Mucosa of gallbladder (tissue), 1 donor: ENCODE measurements around the gene SPATS1. TPM values are rescaled to one million over a fixed set of nuclear protein-coding genes. Genes with fewer than 3 reads are reported as not detected.
"Not testable (repeated sequence)": the region's sequence is repeated elsewhere in the genome, so short reads cannot be mapped to it uniquely, and the experiment has no call there.

Experiments used
- DNase-seq: peaks from one replicate; pipeline ENCODE4 v3.0.0-alpha.2; 2020; ENCODE audit warnings: low spot score
- total RNA-seq: library from RNA; stranded (reverse); gene quantifications from one replicate; pipeline ENCODE4 v1.2.1, GENCODE V29; 2021
- donor health status: DM: no; HTN: no; CAD: no.

Gene SPATS1
- total RNA-seq, 1 donor from 2014 or later, result not detected

DNA sequence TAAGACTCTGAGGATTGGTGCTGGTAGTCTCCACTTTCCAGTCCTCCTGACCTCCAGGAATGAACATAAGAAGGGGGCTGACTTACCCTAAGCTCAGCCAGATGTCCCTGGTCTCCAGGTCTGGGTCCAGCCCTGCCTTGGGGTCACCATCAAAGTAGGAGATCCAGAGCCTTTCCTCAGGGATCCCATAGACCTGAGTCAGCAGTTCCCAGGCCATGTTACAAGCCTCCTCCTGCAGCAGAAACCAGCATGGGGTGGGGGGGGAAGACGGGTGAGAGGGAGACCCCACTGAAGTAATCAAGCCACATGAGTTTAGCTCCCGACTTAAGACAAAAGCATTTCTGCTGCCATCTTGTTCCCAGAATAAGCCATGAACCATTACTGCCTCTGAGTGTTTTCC is 31.1 kb upstream of the SPATS1 start:
- no peak for DNase-seq

DNA sequence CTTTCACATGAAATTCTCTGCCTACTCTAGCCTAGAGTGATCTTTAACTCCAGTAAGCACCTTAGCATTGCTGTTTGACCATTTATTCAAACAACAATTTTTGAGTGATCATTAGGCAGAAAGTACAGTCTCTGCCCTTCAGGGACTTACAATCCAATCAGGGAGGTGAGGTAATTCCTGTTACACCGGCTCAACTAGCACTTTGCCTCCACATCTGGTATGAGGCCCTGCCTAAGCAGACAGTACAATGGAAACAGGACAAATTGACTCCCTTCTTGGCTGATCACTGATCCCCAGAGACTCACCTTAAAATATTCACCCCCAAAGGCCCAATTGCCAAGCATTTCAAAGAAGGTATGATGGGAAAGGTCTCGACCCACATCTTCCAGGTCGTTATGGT is 30.7 kb upstream of the SPATS1 start:
- no peak for DNase-seq

DNA sequence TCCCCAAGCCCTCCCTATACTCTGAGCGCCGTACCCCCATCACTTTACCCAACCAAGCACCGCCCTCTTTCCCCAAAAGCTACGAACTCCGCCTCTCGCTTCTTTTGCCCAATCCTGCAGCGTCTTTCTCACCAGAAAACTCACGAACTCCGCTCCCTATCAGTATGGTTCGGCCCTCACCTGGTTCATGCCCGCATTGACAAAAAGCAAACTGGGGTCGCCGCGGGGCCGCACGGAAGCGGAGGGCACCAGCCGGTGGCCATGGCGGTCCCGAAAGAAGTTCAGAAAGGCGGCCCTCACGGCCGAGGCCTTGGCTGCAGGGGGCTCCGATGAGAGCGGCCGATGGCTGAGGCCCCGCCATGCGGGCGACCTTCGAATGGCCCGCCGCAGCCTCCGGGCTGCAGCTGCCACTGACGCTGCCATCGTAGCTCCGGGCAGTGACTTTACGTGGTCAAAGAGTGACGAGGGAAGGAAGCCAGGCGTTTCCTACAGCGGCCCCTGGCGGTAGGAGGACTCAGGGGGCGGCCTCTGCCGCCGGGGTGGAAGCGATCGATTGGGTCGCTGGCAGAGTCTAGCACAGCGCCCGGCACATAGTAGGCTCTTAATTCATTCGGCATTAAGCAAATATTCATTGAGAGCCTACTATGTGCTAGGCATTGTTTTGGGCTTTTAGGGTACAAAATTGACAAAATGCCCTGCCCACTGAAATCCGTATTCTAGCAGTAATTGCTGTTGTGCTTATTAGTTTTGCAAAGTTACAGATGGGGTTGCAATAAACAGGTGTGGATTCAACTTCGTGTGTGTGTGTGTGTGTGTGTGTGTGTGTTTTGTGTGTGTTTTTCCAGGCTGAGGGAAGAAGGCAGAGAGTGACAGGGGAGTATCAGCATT is 29.3 kb upstream of the SPATS1 start, which contains the start of gene AARS2:
TSS of gene AARS2 (minus strand) at position 447 of the 888 bp plus-strand sequence. CDS start at position 423, 24 bp downstream.
- peak; percentile 91 for DNase-seq

DNA sequence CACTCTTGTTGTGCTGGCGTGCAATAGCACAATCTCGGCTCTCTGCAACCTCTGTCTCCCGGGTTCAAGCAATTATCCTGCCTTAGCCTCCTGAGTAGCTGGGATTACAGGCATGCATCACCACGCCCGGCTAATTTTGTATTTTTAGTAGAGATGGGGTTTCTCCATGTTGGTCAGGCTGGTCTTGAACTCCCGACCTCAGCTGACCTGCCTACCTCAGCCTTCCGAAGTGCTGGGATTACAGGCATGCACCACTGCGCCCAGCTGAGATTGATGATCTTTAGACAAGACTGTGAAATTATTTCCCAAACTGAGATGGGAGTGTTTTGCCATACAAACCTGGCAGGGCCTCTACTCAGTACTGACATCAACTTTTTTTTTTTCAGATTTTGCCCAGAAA is 27.8 kb upstream of the SPATS1 start:
- not testable (repeated sequence) for DNase-seq

DNA sequence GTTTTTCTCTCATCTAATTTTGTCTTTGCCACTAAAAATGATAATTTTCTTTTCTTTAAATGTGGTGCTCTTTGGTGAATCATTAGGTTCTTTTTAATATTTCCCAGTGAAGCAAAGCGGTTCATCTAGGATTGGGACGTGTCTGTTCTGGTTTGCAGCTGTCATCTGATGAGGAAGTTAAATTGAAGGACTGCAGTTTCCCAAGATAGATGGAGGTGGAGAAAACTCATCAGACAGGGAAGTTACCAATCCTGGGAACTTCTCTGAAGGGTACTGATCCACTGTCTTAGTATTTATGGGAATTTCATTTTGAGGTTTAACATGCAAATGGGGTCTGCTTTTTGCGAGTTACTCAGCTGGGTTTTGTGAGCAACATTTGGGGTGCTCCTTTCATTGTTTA is 26.9 kb upstream of the SPATS1 start:
- no peak for DNase-seq

DNA sequence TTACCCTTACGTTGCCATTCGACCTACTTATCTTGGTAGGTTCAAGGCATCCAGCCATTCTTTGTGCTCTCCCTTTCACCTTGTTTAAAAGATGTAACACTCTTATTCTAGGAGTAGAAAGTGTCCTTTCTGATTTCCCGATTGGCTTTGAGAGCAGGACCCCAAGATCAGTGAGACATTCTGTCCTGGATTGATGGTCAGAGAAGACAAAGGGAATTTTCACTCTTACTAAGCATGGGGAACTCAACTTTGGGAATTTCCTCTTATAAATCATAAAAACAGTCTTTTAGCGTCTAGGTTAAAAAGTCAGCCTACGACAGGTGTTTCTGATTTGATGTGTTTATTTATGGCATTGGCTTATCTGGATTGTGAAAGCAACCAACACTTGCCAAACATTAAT is 26.5 kb upstream of the SPATS1 start:
- DNase-seq, result no peak

DNA sequence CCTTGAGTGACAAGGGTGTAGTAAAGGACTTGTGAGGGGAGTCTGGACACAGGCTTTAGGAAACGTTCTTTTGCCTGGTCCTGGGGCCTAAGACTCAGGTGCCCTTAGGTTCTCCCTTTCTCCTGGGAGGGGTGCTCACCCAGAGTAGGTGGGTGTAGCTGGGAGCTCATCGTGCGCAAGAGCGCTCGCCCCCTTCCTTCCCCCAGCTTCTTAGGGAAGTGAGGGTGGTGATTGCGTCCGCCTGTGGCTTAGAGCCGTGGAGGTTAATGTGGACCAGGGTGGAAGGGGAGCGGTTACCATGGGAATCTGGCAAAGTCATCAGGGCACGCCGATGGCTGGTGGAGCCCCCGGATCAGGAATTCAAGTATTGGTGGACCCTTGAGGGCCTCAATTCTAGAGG is 26.0 kb upstream of the SPATS1 start:
- no peak for DNase-seq

DNA sequence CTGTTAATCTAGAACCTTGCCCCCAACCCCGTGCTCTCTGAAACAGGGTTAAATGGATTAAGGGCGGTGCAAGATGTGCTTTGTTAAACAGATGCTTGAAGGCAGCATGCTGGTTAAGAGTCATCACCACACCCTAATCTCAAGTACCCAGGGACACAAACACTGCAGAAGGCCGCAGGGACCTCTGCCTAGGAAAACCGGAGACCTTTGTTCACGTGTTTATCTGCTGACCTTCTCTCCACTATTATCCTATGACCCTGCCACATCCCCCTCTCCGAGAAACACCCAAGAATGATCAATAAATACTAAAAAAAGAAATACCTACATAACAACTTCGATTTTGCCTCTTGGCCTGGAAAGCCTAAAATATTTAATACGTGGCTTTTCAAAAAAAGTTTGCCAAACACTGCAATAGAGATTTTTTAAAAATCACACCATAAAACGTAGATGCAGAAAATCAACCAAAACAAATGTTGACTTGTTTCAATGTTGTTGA is 25.3 kb upstream of the SPATS1 start:
- not testable (repeated sequence) for DNase-seq

DNA sequence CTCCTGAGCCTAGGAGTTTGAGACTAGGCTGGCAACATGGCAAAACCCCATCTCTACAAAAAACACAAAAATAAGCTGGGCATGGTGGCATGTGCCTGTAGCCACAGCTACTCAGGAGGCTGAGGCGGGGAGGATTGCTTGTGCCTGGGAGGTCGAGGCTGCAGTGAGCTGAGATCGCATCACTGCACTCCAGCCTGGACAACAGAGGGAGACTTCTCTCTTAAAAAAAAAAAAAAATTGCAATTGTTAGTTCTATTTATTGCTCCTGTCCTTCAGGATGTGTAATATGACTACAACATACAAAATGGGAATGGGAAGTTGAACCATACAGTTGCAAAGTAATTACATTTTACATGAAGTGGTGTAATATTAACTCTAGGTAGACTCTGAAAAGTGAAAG is 21.2 kb upstream of the SPATS1 start:
- DNase-seq, result no peak

DNA sequence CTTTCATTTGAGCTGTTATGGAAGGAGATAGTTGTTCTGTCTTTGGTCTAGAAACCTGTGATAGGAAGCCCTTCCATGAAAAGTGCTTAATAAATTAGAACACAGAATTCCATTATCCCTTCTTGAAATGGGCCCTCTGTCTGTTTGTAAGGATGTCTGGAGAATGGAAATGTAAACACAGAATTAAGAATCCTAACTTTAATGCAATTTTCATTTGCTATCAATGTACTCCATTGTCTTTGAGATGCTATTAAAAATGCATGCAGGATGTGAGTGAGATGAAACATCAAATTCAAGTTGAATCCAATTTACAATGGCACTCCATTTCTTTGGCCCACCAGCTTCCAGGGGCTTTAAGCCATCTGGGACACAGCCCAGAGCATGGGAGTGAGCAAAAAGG is 15.4 kb upstream of the SPATS1 start:
- DNase-seq, result no peak

DNA sequence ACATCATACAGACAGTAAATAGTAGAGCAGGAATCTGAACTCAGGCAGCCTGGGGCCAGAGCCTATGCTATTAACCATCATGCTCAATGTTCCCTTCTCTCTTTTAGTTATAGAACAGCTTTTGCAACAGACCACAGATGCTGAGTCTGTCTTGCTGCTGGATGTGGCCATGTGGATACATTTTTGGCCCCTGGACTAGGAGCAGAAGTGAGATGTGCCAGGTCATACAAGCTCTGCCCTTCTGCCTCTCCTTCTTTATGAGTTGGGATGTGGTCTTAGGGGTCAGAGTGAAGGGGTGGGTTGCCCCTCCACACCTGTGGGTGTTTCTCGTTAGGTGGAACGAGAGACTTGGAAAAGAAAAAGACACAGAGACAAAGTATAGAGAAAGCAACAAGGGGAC is 14.7 kb upstream of the SPATS1 start:
- no peak for DNase-seq

DNA sequence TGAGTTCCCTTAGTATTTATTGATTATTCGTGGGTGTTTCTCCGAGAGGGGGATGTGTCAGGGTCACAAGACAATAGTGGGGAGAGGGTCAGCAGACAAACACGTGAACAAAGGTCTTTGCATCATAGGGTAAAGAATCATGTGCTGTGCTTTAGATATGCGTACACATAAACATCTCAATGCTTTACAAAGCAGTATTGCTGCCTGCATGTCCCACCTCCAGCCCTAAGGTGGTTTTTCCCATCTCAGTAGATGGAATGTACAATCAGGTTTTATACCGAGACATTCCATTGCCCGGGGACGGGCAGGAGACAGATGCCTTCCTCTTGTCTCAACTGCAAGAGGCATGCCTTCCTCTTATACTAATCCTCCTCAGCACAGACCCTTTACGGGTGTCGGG is 14.2 kb upstream of the SPATS1 start:
- not testable (repeated sequence) for DNase-seq

DNA sequence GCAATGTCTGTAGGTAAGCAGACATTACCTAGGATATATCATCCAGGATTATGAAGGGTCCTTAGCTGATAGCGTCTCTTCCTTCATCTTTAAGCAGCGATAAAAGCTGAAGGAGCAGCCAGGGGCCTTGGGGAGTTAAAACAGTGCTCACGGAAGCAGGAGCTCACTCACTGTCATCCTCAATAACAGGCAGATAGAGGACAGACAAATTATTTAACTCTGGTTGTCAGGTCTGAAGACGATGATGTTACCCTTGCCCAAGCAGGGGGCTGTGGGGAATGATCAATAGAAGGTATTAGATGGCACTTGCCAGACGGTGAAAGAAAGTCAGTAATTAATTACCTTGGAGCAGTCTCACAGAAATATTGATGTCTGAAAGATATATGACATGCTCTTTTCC is 12.6 kb upstream of the SPATS1 start:
- no peak for DNase-seq

DNA sequence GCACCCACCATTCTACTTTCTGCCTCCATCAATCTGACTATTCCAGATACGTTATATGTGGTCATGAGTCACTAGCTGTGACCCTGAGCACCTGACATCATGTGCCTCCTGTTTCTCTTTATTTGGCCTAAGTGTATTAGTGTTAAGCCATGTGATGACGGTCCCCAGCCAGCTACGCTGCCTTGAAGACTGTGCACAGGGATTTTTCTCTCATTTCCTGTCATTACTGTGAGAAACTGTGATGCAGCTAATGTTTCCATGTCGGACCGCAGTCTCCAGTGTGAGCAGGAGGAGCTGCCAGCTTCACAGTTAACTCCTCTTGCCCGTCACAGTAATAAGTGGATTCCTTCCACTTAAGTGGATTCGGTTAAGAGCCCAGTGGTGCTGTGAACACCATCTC is 9.9 kb upstream of the SPATS1 start:
- no peak for DNase-seq

DNA sequence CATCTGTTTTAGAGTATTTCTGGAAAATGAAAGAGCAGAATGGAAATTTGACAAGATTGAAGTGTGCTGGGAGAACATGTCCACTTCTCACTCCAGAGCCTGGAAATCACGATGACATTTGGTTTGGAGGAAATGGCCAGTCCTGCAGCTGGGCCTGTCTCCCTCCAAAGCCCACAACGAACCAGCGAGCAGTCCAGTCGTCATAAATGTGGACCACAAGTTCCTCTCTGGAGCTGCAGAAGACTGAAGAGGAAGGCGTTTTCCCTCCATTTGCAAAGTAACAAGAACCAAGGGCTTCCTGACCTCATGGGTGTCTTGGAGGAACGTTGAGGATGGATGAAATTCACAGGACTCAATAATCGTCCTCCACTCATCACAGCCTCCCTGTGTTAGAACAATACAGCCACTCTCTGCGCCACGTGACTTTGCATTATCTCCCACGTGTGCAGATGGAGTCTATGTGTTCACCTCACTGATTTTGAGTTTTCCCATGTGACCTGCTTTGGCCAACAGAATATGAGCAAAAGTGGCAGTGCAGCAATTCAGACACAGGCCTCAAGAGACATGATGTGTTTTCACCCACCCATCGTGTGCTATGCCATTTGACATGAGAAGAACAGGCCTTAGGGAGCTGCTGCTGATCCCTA is 9.1 kb upstream of the SPATS1 start:
- DNase-seq, result no peak

DNA sequence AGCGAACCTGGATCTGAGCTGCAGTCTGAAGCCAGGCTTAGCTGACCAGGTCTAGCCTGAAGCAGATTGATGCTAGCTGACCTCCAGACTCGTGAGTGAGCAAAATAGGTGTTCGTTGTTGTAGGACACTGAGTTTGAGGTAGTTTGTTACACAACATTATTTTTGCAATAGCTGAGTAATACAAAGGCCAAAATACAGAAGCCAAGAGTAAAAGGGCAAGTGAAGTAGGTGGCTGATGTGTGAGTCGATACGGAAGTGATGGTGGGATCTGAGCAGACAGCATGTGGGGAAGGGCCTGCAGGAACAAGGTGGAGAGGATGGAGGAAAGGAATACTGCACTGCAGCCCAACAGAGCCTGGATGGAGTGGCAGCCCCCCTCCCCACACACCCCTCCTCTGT is 8.5 kb upstream of the SPATS1 start:
- no peak for DNase-seq

DNA sequence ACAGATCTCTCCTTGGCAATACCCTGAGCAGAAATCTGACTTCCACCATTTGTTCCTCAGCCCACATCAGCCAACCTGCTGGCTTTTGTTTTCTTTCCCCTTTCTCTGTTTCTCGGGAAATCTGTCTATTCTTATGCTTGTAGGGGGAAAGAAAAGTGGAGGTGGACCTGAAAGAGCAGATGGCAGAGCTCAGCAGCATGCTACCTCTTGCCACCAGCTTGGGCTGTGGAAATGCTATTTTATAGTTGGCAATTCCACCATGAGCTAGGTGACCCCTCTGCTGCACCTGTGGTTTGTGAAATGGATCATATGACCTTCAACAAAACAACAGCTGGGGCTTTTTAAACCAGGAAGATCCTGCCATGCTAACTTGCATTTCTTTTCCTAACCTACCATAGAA is 6.8 kb upstream of the SPATS1 start:
- no peak for DNase-seq

DNA sequence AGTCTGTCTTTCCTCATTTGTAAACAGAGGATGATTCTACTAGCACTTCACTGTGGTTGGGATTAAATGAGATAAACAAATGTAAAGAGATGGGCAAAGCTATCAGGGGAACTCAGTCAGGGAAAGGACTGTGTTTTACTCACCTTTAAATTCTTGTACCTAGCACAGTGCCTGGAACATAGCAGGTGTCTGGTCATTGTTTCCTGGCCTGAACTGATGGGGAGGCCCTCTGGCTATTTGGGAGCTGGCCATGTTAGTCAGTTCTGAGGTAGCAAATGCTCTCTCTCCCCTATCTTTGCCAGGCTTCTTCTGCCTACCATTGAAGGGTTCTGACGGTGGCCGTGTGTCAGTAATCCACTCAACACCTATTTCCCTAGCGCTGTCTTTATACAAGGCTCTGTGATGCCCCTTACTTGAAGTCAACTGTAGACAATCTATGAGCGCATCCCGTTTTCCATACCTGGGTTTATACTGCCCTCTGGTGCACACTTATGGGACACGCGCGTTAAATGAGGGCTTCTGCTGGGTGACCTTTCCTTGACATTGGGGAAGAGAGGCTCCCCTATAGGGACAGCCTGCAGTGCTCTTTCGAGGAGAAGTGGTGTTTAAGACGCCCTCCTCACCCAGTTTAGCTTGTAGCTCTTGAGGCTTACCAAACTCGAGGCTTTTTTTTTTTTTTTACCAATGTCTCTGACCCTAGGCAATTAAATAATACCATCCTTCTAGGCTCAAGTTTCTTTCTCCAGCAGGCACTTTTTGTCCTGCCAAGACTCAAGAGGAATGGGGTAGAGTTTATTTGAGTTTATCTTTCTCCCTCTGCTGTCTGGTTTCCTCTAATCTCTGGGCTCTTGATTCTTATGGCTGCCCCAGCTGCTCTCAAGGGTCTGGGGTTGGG is 4.0 kb upstream of the SPATS1 start:
- DNase-seq, result peak; percentile 69

DNA sequence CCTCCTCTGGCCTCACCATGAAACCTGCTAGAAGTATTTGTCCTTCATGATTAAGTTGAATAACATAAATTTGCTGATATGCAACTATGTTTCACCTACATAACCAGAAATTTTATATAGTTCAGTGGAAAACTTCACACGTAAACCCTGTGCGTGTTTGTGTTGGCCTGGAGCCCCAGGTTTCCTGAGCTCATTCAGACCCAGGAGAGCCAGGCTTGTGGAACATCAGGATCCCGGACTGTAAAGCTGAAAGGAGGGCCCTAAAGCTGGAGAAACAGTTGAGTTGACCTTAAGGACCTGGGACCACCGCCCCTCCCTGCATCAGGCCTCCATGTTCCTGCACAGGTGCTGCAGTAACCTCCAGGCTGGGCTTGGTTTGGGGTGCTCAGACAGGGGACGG is 3.1 kb upstream of the SPATS1 start:
- DNase-seq, result no peak

DNA sequence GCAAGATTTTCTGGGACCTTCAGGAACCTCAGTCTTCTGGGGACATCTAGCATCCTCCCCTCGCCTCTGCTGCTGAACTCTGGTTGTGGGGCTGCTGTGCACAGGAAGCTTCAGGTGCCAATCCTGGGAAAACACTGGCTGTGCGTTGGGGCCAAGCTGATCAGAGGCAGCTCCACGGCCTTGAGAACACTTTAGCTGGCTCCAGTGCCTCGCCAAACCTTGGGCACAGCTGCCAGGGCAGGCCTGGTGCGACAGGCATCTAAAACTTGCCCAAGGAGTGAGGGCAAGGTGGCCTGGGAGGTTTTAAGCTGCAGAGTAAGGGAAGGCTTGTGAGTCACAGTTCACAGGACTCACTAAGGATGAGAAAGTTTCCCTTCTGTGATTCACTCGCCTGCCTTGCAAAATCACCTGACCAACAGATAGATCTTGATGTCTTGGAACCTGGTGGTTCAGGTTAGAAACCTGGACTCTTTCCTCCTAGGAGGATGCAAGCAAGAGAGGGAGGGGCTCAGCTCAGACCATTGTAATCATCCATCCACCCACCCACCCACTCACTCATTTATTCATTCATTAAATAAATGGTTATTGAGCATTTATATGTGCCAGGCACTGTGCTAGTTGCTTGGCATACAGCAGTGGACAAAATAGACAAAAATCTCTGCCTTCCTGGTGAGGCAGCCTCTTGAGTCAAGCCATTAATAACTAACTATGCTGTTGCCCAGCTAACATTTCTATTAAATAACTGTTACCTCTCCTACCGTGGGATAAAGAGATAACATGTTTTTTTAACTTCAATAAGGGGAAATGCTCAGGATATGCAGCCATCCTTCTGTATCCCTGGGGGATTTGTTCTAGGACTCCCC is 2.5 kb upstream of the SPATS1 start:
- DNase-seq, result no peak
